Parathyroid adenoma (tissue), 2 donors: ENCODE measurements around the gene VRK3.

ENCODE experiments used
- H2AFZ ChIP-seq: fragments of 300-600 bp; sonication (generic); one replicate; pipeline ENCODE4 v1.7.0; 2017; ENCODE audit warnings: antibody characterized with exemption, mild to moderate bottlenecking
- H3K27ac ChIP-seq: fragments of 300-600 bp; sonication (generic); one replicate; pipeline ENCODE4 v1.7.0; 2017
- H3K27me3 ChIP-seq: fragments of 300-600 bp; sonication (generic); one replicate; pipeline ENCODE4 v1.7.0; 2017; ENCODE audit warnings: low read length; ENCODE audit not compliant: control insufficient read depth, insufficient read depth
- H3K36me3 ChIP-seq: fragments of 300-600 bp; sonication (generic); one replicate; pipeline ENCODE4 v1.7.0; 2017; ENCODE audit warnings: low read length; ENCODE audit not compliant: control insufficient read depth, insufficient read depth
- H3K4me1 ChIP-seq: fragments of 300-600 bp; sonication (generic); one replicate; pipeline ENCODE4 v1.7.0; 2017; ENCODE audit warnings: control low read depth
- H3K4me2 ChIP-seq: fragments of 300-600 bp; sonication (generic); one replicate; pipeline ENCODE4 v1.7.0; 2017; ENCODE audit warnings: low read length
- H3K4me3 ChIP-seq: fragments of 300-600 bp; sonication (generic); one replicate; pipeline ENCODE4 v1.7.0; 2017; ENCODE audit warnings: low read depth, low read length
- H3K79me2 ChIP-seq: fragments of 300-600 bp; sonication (generic); one replicate; pipeline ENCODE4 v1.7.0; 2017; ENCODE audit warnings: control low read depth
- H3K9ac ChIP-seq: fragments of 300-600 bp; sonication (generic); one replicate; pipeline ENCODE4 v1.7.0; 2017; ENCODE audit warnings: mild to moderate bottlenecking
- H3K9me3 ChIP-seq: fragments of 300-600 bp; sonication (generic); one replicate; pipeline ENCODE4 v1.7.0; 2017; ENCODE audit warnings: low read length; ENCODE audit not compliant: control insufficient read depth
- CTCF ChIP-seq: fragments of 300-600 bp; sonication (generic); IDR thresholded peaks from one replicate; pipeline ENCODE4 v1.7.0; 2017; ENCODE audit warnings: antibody characterized with exemption, mild to moderate bottlenecking
- donor health status: primary hyperparathyroidism.

The VRK3 gene

GRCh38 chr19:50007170-50007569, 18.0 kb downstream of the VRK3 start:
- no peaks in the 10 kb centered on the region for H3K36me3 ChIP-seq
- peaks cover 8% of the 10 kb centered on the region for H3K79me2 ChIP-seq
- H3K9me3 ChIP-seq, result no peaks in the 10 kb centered on the region
- H3K27me3 ChIP-seq, result no peaks in the 10 kb centered on the region
- H2AFZ ChIP-seq, result no peak overlapping the region
- H3K27ac ChIP-seq, result no peak overlapping the region
- no peak overlapping the region for H3K4me3 ChIP-seq
- no peak for TF ChIP-seq CTCF
- no peak overlapping the region for H3K4me2 ChIP-seq
- H3K9ac ChIP-seq, result no peak overlapping the region
- H3K4me1 ChIP-seq, result no peaks in the 10 kb centered on the region

- Histone ChIP-seq H3K27ac (no peak overlapping the region), H3K79me2 (peaks cover 8% of the 10 kb centered on the region), H3K9me3 (no peaks in the 10 kb centered on the region), H3K4me3 (no peak overlapping the region), H3K27me3 (no peaks in the 10 kb centered on the region), H3K36me3 (no peaks in the 10 kb centered on the region), H3K4me1 (no peaks in the 10 kb centered on the region), H2AFZ (no peak overlapping the region), H3K4me2 (no peak overlapping the region), H3K9ac (no peak overlapping the region)
- TF ChIP-seq CTCF, result no peak
Measured at GRCh38 chr19:50005428-50005827, 19.7 kb downstream of the VRK3 start.

GRCh38 chr19:50003810-50004419, 21.3 kb downstream of the VRK3 start:
- Histone ChIP-seq H3K9me3 (no peaks in the 10 kb centered on the region), H3K27ac (no peak overlapping the region), H3K36me3 (no peaks in the 10 kb centered on the region)

GRCh38 chr19:50003254-50003788, 21.9 kb downstream of the VRK3 start:
- Histone ChIP-seq H3K79me2 (peaks cover 6% of the 10 kb centered on the region), H3K36me3 (no peaks in the 10 kb centered on the region), H3K4me2 (no peak overlapping the region), H3K4me1 (no peaks in the 10 kb centered on the region), H3K9me3 (no peaks in the 10 kb centered on the region), H2AFZ (no peak overlapping the region), H3K27me3 (no peaks in the 10 kb centered on the region), H3K4me3 (no peak overlapping the region), H3K27ac (no peak overlapping the region), H3K9ac (no peak overlapping the region)
- TF ChIP-seq CTCF, result no peak

More at GRCh38 chr19:50003810-50004419, 21.3 kb downstream of the VRK3 start:
- H2AFZ ChIP-seq, result no peak overlapping the region
- no peak overlapping the region for H3K9ac ChIP-seq
- no peaks in the 10 kb centered on the region for H3K27me3 ChIP-seq
- no peak for TF ChIP-seq CTCF
- peaks cover 8% of the 10 kb centered on the region for H3K79me2 ChIP-seq
- H3K4me2 ChIP-seq, result no peak overlapping the region
- no peak overlapping the region for H3K4me3 ChIP-seq
- no peaks in the 10 kb centered on the region for H3K4me1 ChIP-seq

GRCh38 chr19:50002386-50002960, 22.7 kb downstream of the VRK3 start:
- Histone ChIP-seq H3K9ac (no peak overlapping the region), H3K36me3 (no peaks in the 10 kb centered on the region), H3K4me3 (no peak overlapping the region), H2AFZ (no peak overlapping the region), H3K4me2 (no peak overlapping the region), H3K9me3 (no peaks in the 10 kb centered on the region), H3K27me3 (no peaks in the 10 kb centered on the region), H3K27ac (no peak overlapping the region), H3K79me2 (peaks cover 4% of the 10 kb centered on the region), H3K4me1 (no peaks in the 10 kb centered on the region)
- TF ChIP-seq CTCF, result no peak
